ENCODE results near the gene RBM48. TPM values are rescaled to one million over a fixed set of nuclear protein-coding genes. Genes with fewer than 3 reads are reported as not detected.

Gene RBM48
- total RNA-seq, 4 donors from 2014 or later = 3.8 to 24.1 (median 16.6) TPM

GRCh38 chr7:92546856-92547497 is 18.4 kb downstream of the RBM48 start:
- intact Hi-C loops (cut with DNase I; ENCODE audit: low total_unique reads) = no loop called here
- Histone ChIP-seq H3K4me1 (no peaks in the 10 kb centered on the region), H3K9me3 (no peaks in the 10 kb centered on the region), H3K36me3 (no peaks in the 10 kb centered on the region), H3K27ac (no peak overlapping the region), H3K4me3 (no peak overlapping the region), H3K27me3 (no peaks in the 10 kb centered on the region)
- DNase-seq = no peak
- no peak for TF ChIP-seq POLR2A (IDR thresholded peaks at IDR 0.05)
- no peak for TF ChIP-seq CTCF (IDR thresholded peaks at IDR 0.05)

GRCh38 chr7:92547579-92547978 is 19.0 kb downstream of the RBM48 start:
- intact Hi-C loops (cut with DNase I; ENCODE audit: low total_unique reads) = no loop called here
- Histone ChIP-seq H3K27ac (no peak overlapping the region), H3K4me3 (no peak overlapping the region), H3K4me1 (no peaks in the 10 kb centered on the region), H3K36me3 (no peaks in the 10 kb centered on the region), H3K9me3 (no peaks in the 10 kb centered on the region), H3K27me3 (no peaks in the 10 kb centered on the region)
- TF ChIP-seq CTCF (IDR thresholded peaks at IDR 0.05) (no peak), POLR2A (IDR thresholded peaks at IDR 0.05) (no peak)
- no peak for DNase-seq

- Histone ChIP-seq H3K36me3 (no peaks in the 10 kb centered on the region), H3K9me3 (no peaks in the 10 kb centered on the region), H3K4me3 (no peak overlapping the region), H3K4me1 (no peaks in the 10 kb centered on the region), H3K27me3 (no peaks in the 10 kb centered on the region), H3K27ac (no peak overlapping the region)
- intact Hi-C loops (cut with DNase I; ENCODE audit: low total_unique reads) = no loop called here
- no peak for DNase-seq
- TF ChIP-seq POLR2A (IDR thresholded peaks at IDR 0.05) (no peak), CTCF (IDR thresholded peaks at IDR 0.05) (no peak)
Observed at GRCh38 chr7:92550194-92550593, 21.6 kb downstream of the RBM48 start.

- H3K4me3 ChIP-seq = no peak overlapping the region
- DNase-seq = no peak
- intact Hi-C loops (cut with DNase I; ENCODE audit: low total_unique reads) = no loop called here
- H3K4me1 ChIP-seq = no peaks in the 10 kb centered on the region
- TF ChIP-seq CTCF (IDR thresholded peaks at IDR 0.05) = no peak
- TF ChIP-seq POLR2A (IDR thresholded peaks at IDR 0.05) = no peak
- no peak overlapping the region for H3K27ac ChIP-seq
- H3K27me3 ChIP-seq = no peaks in the 10 kb centered on the region
- no peaks in the 10 kb centered on the region for H3K9me3 ChIP-seq
- H3K36me3 ChIP-seq = no peaks in the 10 kb centered on the region
Observed at GRCh38 chr7:92557249-92557648, 28.7 kb downstream of the RBM48 start.

GRCh38 chr7:92557808-92558362 is 29.3 kb downstream of the RBM48 start:
- Histone ChIP-seq H3K9me3 (no peaks in the 10 kb centered on the region), H3K4me3 (no peak overlapping the region), H3K27me3 (no peaks in the 10 kb centered on the region), H3K4me1 (no peaks in the 10 kb centered on the region), H3K36me3 (no peaks in the 10 kb centered on the region), H3K27ac (no peak overlapping the region)
- TF ChIP-seq CTCF (IDR thresholded peaks at IDR 0.05) (no peak), POLR2A (IDR thresholded peaks at IDR 0.05) (no peak)
- intact Hi-C loops (cut with DNase I; ENCODE audit: low total_unique reads) = no loop called here
- no peak for DNase-seq

All from uterus (tissue), 4 donors.